K562 (cell line): ENCODE data around the gene FBP1. TPM values are rescaled to one million over a fixed set of nuclear protein-coding genes. Genes with fewer than 3 reads are reported as not detected.

Source experiments
- ATAC-seq: fragments of 200-7000 bp; cut with Tn5 transposase; 3 replicates; pipeline ENCODE4 v1.9.1; 2020; ENCODE audit warnings: moderate library complexity
- BruUV-seq: library from RNA; stranded (reverse); fragments of 400-500 nt; replicated peaks from 2 replicates; lab custom pipeline; 2021; lab: Mats Ljungman, UMichigan
- CTCF ChIA-PET: fragments of 300-600 bp; formaldehyde crosslinking; extraction: SDS; loops from one replicate; lab custom pipeline; 2021; ENCODE audit warnings: low intra/inter-chr PET ratio; lab: Yijun Ruan, JAX
- POLR2A ChIA-PET: fragments of 300-600, 350-650 bp; sonication (Branson Sonifier 250); formaldehyde crosslinking; extraction: SDS; loops from one replicate; lab custom pipeline; 2021; ENCODE audit warnings: antibody characterized with exemption, inconsistent platforms; lab: Yijun Ruan, JAX
- DNase-seq, 4 experiments: peaks; one replicate each; pipeline versions ENCODE4 v3.0.0 to v3.0.0-alpha.2; 2011 to 2018; ENCODE audit warnings: low spot score in 3 of 4, mixed read lengths in 3 of 4; ENCODE audit errors: extremely low read depth in 1 of 4
- FAIRE-seq: peaks from 2 replicates; lab custom pipeline; 2011; peaks lifted over from hg19 to GRCh38; lab: Jason Lieb, UNC
- H2AFZ ChIP-seq: 2 replicates; pipeline ENCODE4 v1.6.0; 2011; ENCODE audit warnings: low read depth, low read length, control low read depth, inconsistent platforms
- H3K27ac ChIP-seq: fragments of 200-600 bp; 3 replicates; pipeline ENCODE4 v1.8.0; 2011; ENCODE audit warnings: low read depth, mild to moderate bottlenecking, control low read depth, inconsistent platforms, low read length, moderate library complexity, mixed read lengths; ENCODE audit errors: extremely low read depth
- H3K27me3 ChIP-seq, 2 experiments: fragments of 300-600 bp in 1 of 2; 2 replicates in 1 of 2; 3 replicates in 1 of 2; pipeline versions ENCODE4 v1.6.0 to v1.8.0; 2011; ENCODE audit warnings: inconsistent platforms in 2 of 2, low read length in 2 of 2, mild to moderate bottlenecking in 1 of 2, mixed read lengths in 1 of 2, moderate library complexity in 1 of 2; ENCODE audit not compliant: control insufficient read depth in 2 of 2, insufficient read depth in 2 of 2
- H3K36me3 ChIP-seq: fragments of 300-600 bp; 3 replicates; pipeline ENCODE4 v1.8.0; 2011; ENCODE audit warnings: mild to moderate bottlenecking, low read length, inconsistent platforms; ENCODE audit not compliant: control insufficient read depth, insufficient read depth
- H3K4me1 ChIP-seq, 2 experiments: fragments of 200-600 bp in 1 of 2; replicated peaks in 1 of 2; 2 replicates in 1 of 2; 3 replicates in 1 of 2; pipeline versions ENCODE4 v1.5.1 to v1.8.0; 2011; ENCODE audit warnings: inconsistent platforms in 2 of 2, low read length in 2 of 2, mild to moderate bottlenecking in 1 of 2, mixed read lengths in 1 of 2, moderate library complexity in 1 of 2; ENCODE audit not compliant: control insufficient read depth in 2 of 2, insufficient read depth in 2 of 2
- H3K4me2 ChIP-seq: 2 replicates; pipeline ENCODE4 v1.6.1; 2011; ENCODE audit warnings: low read length, control low read depth, inconsistent platforms, mixed read lengths; ENCODE audit not compliant: insufficient read depth
- H3K4me3 ChIP-seq: fragments of 200-600 bp; sonication (generic), shearing (Covaris generic); 2 replicates; pipeline ENCODE4 v1.5.1; 2016; ENCODE audit warnings: control low read depth, inconsistent platforms
- H3K79me2 ChIP-seq: fragments of 200-600 bp; 3 replicates; pipeline ENCODE4 v1.8.0; 2011; ENCODE audit warnings: low read length, inconsistent platforms; ENCODE audit not compliant: control insufficient read depth, insufficient read depth
- H3K9ac ChIP-seq, 2 experiments: 2 replicates each; pipeline versions ENCODE4 v1.6.0 to v1.6.1; 2011; ENCODE audit warnings: low read depth in 2 of 2, low read length in 2 of 2, control low read depth in 1 of 2, inconsistent platforms in 1 of 2, mild to moderate bottlenecking in 1 of 2, mixed read lengths in 1 of 2; ENCODE audit not compliant: insufficient read depth in 1 of 2
- H3K9me1 ChIP-seq: one replicate; pipeline ENCODE4 v1.6.0; 2011; ENCODE audit warnings: inconsistent platforms, mild to moderate bottlenecking, low read length, moderate library complexity; ENCODE audit not compliant: control insufficient read depth, insufficient read depth
- H3K9me3 ChIP-seq: replicated peaks from 2 replicates; pipeline ENCODE4 v1.5.1; 2011; ENCODE audit warnings: low read depth, low read length, inconsistent platforms; ENCODE audit not compliant: control insufficient read depth, insufficient read depth
- H4K20me1 ChIP-seq: replicated peaks from 2 replicates; pipeline ENCODE4 v1.6.1; 2011; ENCODE audit warnings: low read length, inconsistent platforms, mixed read lengths; ENCODE audit not compliant: control insufficient read depth, insufficient read depth
- DDX20 ChIP-seq: fragments of 450-650 bp; IDR thresholded peaks from 2 replicates; pipeline ENCODE4 v1.6.1; 2016; ENCODE audit warnings: missing genetic modification characterization, low read depth, mild to moderate bottlenecking, missing compliant biosample characterization, moderate library complexity
- ETV1 ChIP-seq: fragments of 450-650 bp; conservative IDR thresholded peaks from 2 replicates; pipeline ENCODE4 v1.6.1; 2016; ENCODE audit warnings: missing genetic modification characterization, control low read depth, low read depth, missing compliant biosample characterization
- GABPA ChIP-seq: fragments of 200-800 bp; sonication (Bioruptor generic); conservative IDR thresholded peaks from 2 replicates; pipeline ENCODE4 v1.6.1; 2016; ENCODE audit warnings: low read depth, missing genetic modification characterization, missing compliant biosample characterization
- LARP7 ChIP-seq: fragments of 450-650 bp; IDR thresholded peaks from 2 replicates; pipeline ENCODE4 v1.6.1; 2016
- MYNN ChIP-seq, 2 experiments: sonication (generic); formaldehyde crosslinking in 1 of 2; IDR thresholded peaks; 2 replicates each; pipeline versions ENCODE4 v1.5.0 to v1.6.1; 2016 to 2020; ENCODE audit warnings: antibody characterized with exemption in 1 of 2, missing genetic modification reagents in 1 of 2
- RBM15 ChIP-seq: fragments of 200-400 bp; formaldehyde crosslinking; IDR thresholded peaks from 2 replicates; pipeline ENCODE4 v1.6.1; 2018; ENCODE audit warnings: mild to moderate bottlenecking, low read length, moderate library complexity; ENCODE audit not compliant: insufficient read depth
- SAFB2 ChIP-seq: fragments of 200-400 bp; formaldehyde crosslinking; IDR thresholded peaks from 2 replicates; pipeline ENCODE4 v1.6.1; 2018; ENCODE audit warnings: borderline replicate concordance, low read length, low read depth, moderate library complexity; ENCODE audit not compliant: severe bottlenecking
- SRSF9 ChIP-seq: fragments of 200-400 bp; formaldehyde crosslinking; IDR thresholded peaks from 2 replicates; pipeline ENCODE4 v1.6.1; 2017; ENCODE audit warnings: low read depth, low read length, borderline replicate concordance
- TAF9B ChIP-seq: fragments of 450-650 bp; IDR thresholded peaks from 2 replicates; pipeline ENCODE4 v1.6.1; 2018; ENCODE audit warnings: mild to moderate bottlenecking; ENCODE audit not compliant: partially characterized antibody
- ZNF3 ChIP-seq: fragments of 250-450 bp; sonication (Bioruptor Pico); IDR thresholded peaks from 2 replicates; pipeline ENCODE4 v1.5.0; 2021; ENCODE audit warnings: mild to moderate bottlenecking, moderate library complexity
- ZNF561 ChIP-seq: fragments of 450-650 bp; formaldehyde crosslinking; conservative IDR thresholded peaks from 2 replicates; pipeline ENCODE4 v1.4.0; 2020; ENCODE audit warnings: mild to moderate bottlenecking, moderate library complexity
- WGBS: fragments of 100-300 bp; shearing (Covaris generic); methylation state at CpG from one replicate; pipeline ENCODE4 v1.1.6; 2016; ENCODE audit warnings: low coverage, mixed read lengths; ENCODE audit not compliant: insufficient coverage; ENCODE audit errors: missing lambda C conversion rate; 5-methylcytosine and 5-hydroxymethylcytosine counted together
- in situ Hi-C: fragments of 300-500 bp; cut with MboI; formaldehyde crosslinking; loops from 4 replicates; pipeline ENCODE4 v1.15.0; 2018; ENCODE audit warnings: inconsistent platforms, mixed read lengths
- intact Hi-C: fragments of 100-400 bp; cut with micrococcal nuclease; formaldehyde crosslinking; loops from 2 replicates; pipeline ENCODE4 v1.14.2; 2022
- polyA plus RNA-seq, 8 experiments: library from polyadenylated mRNA; depleted of rRNA in 4 of 8; stranded (reverse) in 5 of 8; unstranded in 3 of 8; fragments of >200 nt; fragmentation: Nextera tagmentation in 2 of 8; fragmentation: Illumina TruSeq in 1 of 8; extraction: Ambion mirVana in 2 of 8; extraction: Trizol in 1 of 8; gene quantifications; 2 replicates each; pipeline versions ENCODE4 v1.2.1 to v1.2.3, GENCODE V29; 2011 to 2014; ENCODE audit warnings: inconsistent platforms in 1 of 8, missing spikeins in 1 of 8
- total RNA-seq, 7 experiments: library from RNA; depleted of rRNA in 6 of 7; stranded (reverse); fragments of >200 nt in 6 of 7; fragmentation: Illumina TruSeq in 2 of 7; extraction: Trizol in 2 of 7; gene quantifications; 2 replicates each; pipeline versions ENCODE4 v1.2.1 to v1.2.3, GENCODE V29; 2011 to 2021; ENCODE audit warnings: low replicate concordance in 1 of 7
- TF ChIP-seq, protein P1 (sequence below): fragments of 450-650 bp; IDR thresholded peaks from 2 replicates; pipeline ENCODE4 v1.6.1; 2017; ENCODE audit warnings: mild to moderate bottlenecking, moderate library complexity

The FBP1 gene
- total and polyA plus RNA-seq, 9 of the 15 experiments (the other 6 are each of a cell fraction or from before 2014, with no cell fraction given), result 0.24 TPM; not detected in 8

- ATAC-seq (no peak), DNase-seq (no peak), FAIRE-seq (no peak)
- no TSS peak for BruUV-seq
- Histone ChIP-seq H3K9me3 (no peaks in the 10 kb centered on the region), H3K9me1 (no peaks in the 10 kb centered on the region), H3K9ac (no peak overlapping the region), H3K79me2 (no peaks in the 10 kb centered on the region), H4K20me1 (no peaks in the 10 kb centered on the region), H2AFZ (no peak overlapping the region), H3K4me2 (no peak overlapping the region), H3K27me3 (peaks cover 22 to 29% of the 10 kb centered on the region in 2 experiments; a peak in 4 of 5 replicates), H3K27ac (no peak overlapping the region), H3K36me3 (no peaks in the 10 kb centered on the region), H3K4me3 (no peak overlapping the region), H3K4me1 (peaks cover 3 to 4% of the 10 kb centered on the region in 2 experiments; a peak in 3 of 5 replicates)
- TF ChIP-seq DDX20 (tag), result no peak
- no peak for TF ChIP-seq TAF9B
- TF ChIP-seq ZNF561, result no peak
- TF ChIP-seq ZNF3 (CRISPR knock-in tag), result no peak
- TF ChIP-seq GABPA (tag), result no peak
- TF ChIP-seq SRSF9, result no peak
- TF ChIP-seq MYNN (IDR thresholded peaks at IDR 0.05), result no peak
- TF ChIP-seq MYNN (CRISPR knock-in tag; IDR thresholded peaks at IDR 0.05), result no peak
- no peak for TF ChIP-seq SAFB2
- TF ChIP-seq RBM15, result no peak
- no peak for TF ChIP-seq LARP7
- TF ChIP-seq, protein P1, sequence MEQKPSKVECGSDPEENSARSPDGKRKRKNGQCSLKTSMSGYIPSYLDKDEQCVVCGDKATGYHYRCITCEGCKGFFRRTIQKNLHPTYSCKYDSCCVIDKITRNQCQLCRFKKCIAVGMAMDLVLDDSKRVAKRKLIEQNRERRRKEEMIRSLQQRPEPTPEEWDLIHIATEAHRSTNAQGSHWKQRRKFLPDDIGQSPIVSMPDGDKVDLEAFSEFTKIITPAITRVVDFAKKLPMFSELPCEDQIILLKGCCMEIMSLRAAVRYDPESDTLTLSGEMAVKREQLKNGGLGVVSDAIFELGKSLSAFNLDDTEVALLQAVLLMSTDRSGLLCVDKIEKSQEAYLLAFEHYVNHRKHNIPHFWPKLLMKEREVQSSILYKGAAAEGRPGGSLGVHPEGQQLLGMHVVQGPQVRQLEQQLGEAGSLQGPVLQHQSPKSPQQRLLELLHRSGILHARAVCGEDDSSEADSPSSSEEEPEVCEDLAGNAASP, result no peak
- no peak for TF ChIP-seq ETV1 (tag)
- POLR2A ChIA-PET, result interaction anchor here (1.4 kb wide), 1 partner anchor 8 kb away, joined by 4 read pairs; no protein-coding TSS in a partner anchor
- intact Hi-C loops, result loop anchor here (5.0 kb wide), 1 partner anchor 117 kb away; no protein-coding TSS in a partner anchor
- CTCF ChIA-PET, result no interaction called here
- in situ Hi-C loops, result no loop called here
- 0% methylated on average over 3 of the region's 3 CpGs for WGBS
These were observed 26.3 kb upstream of the FBP1 start for GRCh38 chr9:94665613-94666012.
